HK-2 (cell line): Measurements from ENCODE around the gene GLI1.
A peak's percentile ranks its signal among the peaks of the same experiment; 100 is the strongest.
"Not testable (repeated sequence)": the region's sequence is repeated elsewhere in the genome, so short reads cannot be mapped to it uniquely, and the experiment has no call there.

Experiments used
- DNase-seq: peaks from one replicate; pipeline ENCODE4 v3.0.0-alpha.2; 2018; ENCODE audit not compliant: unreplicated experiment

GLI1 gene

DNA sequence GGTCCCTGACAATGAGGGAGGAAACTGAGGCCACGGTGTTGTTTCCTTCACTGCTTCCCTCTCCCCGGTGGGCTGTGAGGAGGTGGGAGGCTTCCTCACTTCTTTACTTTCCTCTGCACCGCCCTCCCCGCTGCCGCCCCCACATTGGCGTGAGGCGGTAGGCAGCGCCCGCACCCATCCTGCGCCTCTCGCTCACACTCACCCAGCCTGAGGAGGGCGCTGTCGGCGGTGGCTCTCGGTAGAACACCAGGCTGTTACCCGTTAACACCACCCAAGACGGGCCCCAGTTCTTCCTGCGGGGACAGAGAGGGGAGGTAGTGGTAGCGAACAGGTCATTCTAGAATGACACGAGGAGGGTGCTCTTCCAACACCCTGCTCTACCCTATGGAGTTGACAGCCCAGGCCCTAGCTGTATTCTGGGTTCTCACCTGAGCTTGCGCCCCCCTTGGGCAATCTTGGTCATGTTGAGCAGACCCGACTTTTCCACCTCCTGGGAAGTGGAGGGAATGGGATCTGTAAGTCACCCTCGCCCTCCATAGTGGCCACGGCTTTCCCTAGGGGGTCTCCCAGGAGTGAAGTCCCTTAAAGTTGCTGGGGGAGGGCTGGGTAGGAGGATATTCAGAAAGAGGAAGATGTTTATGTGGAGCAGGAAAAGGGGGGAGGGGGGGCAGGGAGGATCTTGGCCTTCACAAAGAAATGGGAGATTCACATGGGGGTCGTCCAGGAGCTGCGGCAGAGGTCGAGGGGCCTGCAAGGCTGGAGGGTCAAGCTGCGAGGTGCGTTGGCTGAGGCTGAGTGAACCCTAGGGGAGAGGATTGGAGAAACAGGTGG, 16.8 kb downstream of the GLI1 start:
- DNase-seq: no peak

DNA sequence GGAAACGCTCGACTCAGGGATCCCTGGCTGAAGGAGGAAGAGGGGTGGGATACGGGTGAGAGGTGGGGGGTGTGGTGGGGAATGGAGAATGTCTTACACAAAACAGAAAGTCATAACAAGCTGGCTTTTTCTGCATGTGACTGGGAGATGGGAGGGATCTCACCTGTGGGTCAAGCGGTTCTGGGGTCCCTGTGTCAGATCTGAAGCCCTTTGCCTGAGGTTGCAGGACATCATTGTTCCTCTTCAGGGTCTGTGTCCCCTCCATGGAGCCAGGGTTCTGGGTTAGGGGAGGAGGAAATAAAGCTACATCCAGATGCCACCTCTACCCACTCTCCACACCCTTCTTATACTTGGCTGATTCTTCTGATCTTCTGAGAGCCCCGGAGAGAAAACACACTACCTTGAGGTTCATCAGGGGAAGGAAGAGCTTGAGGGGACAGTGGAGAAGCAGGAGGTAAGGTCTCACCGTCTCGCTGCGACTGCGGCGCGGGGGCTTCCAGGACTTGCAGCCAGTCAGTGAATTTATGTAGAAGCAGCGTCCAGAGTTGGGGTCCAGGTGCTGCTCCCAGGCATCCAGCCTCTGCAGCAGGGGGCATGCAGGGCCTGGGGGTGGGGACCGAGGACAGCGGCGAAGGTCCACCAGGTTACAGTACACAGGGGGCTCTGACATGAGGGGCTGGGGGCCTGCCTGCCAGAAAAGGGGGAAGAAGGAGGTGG, 17.6 kb downstream of the GLI1 start:
- no peak for DNase-seq

DNA sequence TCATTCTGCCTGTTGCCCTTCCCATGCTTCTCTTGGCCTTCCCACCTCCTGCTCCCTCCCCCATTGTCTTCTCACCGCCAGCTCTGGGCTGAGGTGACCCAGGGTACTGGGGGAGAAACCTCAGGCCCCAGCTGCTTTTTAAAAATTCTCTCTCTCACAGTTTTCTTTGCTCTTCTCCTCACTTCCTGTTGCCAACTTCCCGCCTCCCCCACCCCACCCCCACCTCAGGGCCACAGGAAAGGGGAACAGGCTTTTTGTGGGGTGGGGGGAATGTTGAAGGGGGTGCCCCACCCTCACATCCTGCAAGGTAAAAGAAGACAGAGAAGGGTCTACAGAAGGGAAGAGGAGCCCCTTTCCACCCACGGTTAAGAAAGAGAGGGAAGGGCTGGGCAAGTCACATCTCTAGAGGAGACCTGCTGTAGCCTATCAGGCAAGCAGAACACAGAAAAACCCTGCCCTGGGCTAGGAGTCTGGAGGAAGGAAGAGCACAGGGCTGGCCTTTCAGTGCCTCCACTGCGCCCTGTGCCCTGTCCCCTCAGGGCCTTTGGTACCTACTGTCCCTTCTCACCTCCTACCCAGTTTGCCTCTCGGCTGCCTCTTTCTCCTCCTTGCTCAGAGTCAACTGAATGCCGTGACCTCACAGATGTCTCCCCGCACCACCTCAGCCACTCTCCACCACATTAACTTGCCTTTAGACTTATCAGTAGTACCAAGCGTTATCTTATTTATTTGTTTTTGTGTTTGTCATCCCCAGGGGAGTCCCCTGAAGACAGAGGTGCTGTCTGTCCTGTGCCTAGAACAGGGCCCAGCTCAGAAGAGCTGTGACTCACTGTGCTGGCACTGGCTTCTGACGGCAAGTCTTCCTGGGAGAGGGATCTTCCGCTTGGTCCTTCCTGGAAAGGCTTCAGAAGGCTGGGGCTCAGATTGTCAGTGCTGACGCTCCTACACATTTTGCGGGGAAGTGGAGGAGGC, 18.4 kb downstream of the GLI1 start:
- DNase-seq: no peak

DNA sequence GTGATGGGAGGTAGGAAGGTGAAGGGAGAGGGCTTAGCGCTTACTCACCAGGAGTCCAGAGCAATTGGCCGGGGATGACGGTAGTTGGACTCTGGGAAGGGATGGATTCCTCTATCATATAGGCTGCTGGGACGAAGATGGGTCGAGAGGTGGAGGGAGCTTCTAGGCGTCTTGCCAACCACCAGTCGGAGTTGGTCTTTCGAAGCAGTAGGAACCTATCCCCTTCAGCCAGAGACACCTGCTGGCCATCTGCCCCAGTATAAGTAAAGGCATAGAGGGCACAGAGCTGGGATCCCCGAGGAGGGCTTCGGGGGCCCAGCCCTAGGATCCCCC, 19.4 kb downstream of the GLI1 start:
- no peak for DNase-seq

DNA sequence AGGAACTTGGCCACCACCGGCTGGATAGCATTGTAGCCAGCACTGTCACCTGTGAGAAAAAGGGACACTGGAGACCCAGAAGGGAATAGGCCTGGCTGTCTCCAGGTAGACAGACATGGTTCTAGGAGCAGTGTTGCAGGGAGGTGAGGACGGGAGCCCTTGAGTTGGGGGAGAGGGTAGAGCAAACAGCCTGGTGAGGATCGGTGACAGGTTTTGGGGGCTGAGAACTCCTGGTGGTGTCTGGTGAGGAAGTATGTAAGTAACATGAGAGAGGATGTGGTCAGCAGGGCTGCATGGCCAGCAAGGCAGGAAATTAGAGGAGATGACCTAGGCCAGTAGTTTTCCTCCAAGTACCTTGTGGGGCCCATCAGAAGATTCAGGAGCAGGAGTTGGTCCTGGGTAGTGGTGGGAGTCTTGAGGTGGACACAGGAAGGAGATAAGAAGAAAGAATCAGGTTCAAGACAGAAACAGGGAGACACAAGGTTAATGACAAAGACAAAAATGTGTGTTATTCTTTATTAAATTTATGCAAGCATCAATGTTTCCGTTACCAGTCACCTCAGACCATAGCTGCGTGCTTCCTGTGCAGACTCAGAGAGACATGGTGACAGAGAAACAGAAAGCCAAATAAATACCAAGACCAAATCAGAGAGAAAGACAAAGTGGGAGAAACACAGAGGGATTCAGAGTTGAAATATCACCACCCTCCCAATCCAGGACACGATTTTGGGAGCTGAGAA, 20.0 kb downstream of the GLI1 start, which contains the start of gene ARHGAP9:
ARHGAP9 (minus strand) TSS at position 491 of the 740 bp plus-strand sequence; CDS start at position 31, 460 bp downstream.
- DNase-seq: no peak

DNA sequence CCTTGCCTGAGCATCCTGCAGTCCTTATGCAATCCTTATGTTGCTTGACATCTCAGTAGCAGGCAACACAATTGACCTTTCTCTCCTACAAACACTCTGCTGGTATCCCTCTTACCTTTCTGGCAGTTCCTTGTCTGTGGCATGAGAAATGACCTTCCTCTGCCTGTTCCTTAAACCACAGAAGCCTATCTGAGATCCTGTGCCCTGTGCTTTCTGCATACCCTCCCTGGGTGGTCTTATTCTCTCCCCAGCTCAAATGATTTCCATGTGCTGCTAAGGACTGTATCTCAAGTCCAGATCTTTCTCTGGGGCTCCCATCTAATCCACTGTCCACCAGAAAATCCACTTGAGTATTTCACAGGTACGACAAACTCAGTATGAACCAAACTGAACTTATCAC, 22.1 kb downstream of the GLI1 start:
- no peak for DNase-seq

DNA sequence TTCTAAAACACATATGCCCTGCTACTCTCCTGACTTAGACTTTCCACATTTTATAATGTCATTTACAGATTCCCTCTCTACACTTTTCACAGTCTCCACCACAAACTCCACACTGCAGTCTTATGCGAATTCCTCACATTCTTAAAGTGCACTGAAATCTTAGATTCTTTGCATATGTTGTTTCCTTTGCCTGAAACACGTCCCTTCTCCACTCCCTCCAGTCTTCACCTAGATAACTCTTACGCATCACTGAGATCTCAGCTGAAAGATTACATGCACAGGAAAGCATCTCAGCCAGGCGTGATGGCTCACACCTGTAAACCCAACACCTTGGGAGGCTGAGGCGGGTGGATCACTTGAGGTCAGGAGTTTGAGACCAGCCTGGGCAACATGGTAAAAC, 23.9 kb downstream of the GLI1 start:
- no peak for DNase-seq

DNA sequence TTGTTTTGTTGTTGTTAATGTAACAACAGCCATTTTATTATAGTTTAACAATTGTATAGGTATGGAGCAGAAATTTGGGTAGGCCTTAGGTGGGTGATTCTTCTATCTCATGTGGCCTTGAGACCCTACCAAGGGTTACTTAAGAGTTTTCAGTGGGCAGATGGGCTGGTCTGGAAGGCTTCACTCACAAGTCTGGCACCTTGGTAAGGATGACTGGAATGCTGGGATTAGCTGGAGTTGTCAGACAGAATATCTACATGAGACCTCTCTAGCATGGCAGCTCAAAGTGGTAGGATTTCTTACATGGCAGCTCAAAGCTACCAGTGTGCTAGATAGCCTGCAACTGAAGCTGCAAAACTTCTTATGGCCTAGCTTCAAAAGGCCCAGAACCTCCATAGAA, 26.1 kb downstream of the GLI1 start:
- DNase-seq: no peak

DNA sequence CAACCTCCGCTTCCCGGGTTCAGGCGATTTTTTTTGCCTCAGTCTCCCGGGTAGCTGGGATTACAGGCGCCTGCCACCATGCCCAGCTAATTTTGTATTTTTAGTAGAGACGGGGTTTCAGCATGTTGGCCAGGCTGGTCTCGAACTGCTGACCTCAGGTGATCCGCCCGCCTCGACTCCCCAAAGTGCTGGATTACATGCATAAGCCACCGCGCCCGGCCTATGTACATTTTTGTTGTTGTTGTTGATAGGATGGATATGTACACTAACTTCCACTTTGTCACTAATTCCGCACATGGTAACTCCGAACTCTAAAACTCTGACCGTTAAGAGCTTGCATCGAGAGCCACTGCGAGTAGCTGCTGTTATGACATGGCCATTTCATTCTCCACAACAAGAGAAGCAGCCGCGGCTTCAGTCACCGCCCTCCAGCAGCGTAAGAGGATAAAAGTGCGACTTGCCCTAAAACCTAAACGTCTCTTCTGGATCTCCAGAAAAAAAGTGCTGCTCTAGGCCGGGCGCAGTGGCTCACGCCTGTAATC, 27.5 kb downstream of the GLI1 start:
- DNase-seq: no peak

DNA sequence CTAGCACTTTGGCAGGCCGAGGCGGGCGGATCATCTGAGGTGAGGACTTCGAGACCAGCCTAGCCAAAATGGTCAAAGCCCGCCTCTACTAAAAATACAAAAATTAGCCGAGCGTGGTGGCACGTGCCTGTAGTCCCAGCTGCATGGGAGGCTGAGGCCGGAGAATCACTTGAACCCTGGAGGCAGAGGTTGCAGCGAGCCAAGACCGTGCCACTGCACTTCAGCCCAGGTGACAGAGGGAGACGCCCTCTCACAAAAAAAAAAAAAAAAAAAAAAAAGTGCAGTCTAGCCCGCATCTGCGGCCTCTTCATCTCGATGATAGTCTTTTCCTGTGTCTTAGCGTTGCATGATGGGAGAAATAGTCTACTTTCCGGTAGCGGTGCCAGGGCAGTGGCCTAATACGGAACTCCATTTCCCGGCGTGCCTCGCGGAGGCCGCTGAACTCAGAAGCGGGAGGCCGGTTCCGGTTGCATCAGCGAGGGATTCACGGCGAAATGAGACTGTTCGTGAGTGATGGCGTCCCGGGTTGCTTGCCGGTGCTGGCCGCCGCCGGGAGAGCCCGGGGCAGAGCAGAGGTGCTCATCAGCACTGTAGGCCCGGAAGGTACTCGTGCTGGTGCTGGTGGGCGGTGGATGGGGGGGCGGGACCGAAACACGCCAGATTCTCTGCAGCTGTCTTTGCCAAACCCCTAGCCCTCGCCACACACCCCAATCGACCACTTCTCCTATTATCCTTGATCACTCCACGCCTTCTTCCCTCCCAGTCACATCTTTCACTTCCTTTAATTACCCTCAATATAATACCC, 28.2 kb downstream of the GLI1 start, which contains the start of gene MARS1:
MARS1 (plus strand) TSS at position 472 of the 805 bp plus-strand sequence; CDS start at position 495, 23 bp downstream.
- peak; percentile 91 for DNase-seq

DNA sequence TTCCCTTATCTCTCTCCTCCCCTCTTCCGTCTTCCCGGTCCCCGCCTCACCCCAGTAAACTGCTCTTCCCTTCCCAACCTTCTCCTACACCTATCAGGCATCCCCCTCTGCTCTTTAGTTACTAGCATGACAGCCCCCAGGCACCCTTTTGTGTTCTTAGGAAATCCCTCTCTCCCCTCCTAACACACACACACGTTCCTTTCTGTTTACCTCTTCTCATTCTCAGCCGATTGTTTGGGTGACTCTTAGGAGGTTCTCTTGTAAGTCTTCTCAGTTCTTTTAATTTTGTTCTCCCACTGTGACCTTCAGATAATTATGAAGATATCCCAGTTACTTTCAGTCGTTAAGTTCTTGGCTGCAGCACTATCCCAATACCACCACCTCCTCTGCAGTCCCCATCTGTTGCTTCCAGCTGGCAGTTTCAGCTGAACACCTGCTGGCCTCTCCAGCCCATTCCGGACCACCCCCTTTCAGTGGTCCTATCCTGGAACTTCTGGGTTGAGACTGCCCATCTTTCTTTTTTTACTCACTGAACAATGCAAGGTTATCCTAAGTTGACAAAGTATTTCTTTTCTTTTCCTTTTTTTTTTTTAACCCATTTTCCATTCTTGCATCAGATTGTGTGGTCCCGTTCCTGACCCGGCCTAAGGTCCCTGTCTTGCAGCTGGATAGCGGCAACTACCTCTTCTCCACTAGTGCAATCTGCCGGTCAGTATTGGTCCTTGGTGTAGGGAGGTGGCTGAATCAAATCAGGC, 29.0 kb downstream of the GLI1 start:
- no peak for DNase-seq

DNA sequence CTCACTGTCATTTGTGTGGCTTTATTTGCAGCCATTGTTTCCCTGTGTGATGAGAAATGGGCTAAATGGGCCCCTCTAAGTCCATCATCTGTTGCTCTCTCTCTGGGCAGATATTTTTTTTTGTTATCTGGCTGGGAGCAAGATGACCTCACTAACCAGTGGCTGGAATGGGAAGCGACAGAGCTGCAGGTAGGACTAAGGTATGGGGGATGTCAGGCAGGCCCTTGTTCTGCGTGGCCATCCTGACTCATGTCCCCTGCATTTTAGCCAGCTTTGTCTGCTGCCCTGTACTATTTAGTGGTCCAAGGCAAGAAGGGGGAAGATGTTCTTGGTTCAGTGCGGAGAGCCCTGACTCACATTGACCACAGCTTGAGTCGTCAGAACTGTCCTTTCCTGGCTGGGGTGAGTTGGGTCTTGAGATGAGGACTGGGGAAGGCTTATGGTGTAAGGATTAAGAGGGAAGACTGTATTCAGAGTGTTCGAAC, 29.6 kb downstream of the GLI1 start:
- DNase-seq: no peak

DNA sequence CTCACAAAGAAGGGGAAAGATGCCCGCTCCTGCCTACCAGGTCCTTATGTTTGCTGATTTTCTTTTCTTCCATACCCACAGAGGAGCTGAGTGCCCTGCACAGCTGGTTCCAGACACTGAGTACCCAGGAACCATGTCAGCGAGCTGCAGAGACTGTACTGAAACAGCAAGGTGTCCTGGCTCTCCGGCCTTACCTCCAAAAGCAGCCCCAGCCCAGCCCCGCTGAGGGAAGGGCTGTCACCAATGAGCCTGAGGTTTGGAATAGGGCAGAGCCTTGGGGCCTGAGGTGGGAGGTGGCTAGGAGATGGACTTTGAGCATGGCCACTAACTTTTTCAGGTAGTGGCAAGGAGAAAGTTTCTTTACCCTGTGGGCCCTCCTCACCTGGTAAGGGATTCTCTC, 30.5 kb downstream of the GLI1 start:
- no peak for DNase-seq

DNA sequence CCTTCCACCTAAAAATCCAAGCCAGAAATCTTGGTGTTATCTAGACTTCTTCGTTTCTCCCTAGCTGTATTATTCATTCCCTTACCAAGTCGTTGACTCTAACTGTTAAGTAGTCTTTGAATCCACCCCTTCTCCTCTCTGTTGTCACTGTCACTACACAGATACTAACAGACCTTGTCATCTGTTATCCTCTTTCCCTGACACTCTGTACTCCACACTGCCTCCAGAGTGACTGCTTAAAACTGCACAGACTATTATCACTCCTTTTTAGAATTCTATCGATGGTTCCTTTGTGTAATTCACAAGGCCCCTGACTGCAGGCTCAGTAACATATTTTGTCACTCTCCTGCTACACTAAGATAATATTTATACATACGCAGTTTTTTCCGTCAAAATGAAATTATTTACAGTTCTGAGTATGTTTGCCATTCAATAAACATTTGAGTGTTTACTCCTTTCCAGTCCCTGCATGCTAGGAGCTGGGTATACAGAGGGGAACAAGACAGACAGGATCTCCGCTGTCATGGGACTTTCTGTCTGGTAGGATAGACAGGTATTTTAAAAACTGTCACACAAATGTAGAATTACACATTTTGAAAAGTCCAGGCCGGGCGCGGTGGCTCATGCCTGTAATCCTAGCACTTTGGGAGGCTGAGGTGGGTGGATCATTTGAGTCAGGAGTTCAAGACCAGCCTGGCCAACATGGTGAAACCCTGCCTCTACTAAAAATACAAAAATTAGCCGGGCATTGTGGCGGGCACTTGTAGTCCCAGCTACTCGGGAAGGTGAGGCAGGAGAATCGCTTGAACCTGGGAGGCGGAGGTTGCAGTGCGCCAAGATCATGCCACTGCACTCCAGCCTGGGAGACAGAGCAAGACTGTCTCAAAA, 32.1 kb downstream of the GLI1 start:
- no peak for DNase-seq

DNA sequence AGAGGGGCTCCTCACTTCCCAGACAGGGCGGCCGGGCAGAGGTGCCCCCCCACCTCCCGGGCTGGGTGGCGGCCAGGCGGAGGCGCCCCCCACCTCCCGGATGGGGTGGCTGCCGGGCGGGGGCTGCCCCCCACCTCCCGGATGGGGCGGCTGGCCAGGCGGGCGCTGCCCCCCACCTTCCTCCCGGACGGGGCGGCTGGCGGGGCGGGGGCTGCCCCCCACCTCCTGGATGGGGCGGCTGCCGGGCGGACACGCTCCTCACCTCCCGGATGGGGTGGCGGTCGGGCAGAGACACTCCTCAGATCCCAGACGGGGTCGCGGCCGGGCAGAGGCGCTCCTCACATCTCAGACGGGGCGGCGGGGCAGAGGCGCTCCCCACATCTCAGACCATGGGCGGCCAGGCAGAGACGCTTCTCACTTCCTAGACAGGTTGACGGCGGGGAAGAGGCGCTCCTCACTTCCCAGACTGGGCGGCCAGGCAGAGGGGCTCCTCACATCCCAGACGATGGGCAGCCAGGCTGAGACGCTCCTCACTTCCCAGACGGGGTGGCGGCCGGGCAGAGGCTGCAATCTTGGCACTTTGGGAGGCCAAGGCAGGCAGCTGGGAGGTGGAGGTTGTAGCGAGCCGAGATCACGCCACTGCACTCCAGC, 35.6 kb downstream of the GLI1 start:
- not testable (repeated sequence) for DNase-seq

DNA sequence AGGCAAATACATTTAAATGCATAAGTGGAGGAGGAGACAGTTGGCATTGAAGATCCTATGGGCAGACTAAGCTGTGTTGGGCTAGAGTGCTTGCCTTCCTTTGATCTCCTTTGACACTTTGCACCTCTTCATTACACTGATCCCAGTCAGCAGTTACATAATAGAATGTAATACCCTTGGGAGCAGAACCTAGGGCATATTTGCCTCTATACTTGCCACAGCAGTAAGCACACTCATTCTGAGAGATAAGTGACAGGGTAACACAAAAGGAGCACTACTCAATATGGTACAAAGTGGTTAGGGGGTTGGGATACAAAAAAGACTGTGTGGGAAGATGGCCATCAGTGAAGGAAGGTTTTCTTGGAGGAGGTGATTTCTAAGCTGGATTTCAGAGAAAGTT, 37.2 kb downstream of the GLI1 start:
- DNase-seq: no peak

DNA sequence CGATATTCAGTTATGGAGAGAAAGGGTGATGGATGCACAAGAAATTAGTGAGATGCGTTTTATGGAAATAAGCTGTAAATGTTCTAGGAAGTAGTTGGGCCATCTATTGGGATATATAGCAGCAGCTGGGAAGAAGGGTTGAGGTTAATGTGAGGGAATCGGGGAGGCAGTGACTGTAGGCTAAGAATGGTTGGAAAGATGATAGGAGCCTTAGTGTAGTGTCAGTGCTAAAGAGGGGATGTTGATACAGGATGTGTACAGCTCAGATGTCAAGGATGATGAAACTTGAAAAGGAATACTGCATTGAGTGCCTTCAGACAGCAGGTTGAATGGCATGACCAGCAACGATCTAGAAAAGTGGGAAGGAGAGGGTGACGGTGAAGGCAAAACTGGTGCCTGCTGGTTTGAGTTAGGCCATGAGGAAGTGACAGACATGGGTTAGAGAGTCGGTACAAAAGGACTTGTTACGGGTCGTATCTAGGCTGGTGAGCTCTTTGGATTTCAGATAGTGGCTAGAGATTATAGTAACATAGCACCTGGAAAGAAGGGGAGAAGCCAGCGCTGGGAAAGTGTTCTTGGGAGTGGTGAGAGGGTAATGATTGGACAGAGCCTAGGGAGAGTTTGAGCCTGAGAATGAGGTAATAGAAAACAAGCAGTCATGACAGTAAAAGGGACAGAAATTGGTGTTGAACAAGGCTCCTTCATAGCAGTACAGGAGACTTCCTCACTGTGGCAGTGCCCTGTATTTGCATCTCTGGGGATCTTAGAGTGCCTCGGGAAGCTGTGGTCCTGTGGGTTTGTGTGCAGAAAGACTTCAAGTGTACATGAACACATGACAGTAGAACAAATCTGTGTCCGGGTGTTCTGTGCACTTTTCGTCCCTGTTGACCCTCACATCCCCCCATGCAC, 37.9 kb downstream of the GLI1 start:
- DNase-seq: no peak
